ENCODE data around the gene SEMA3F. TPM values are rescaled to one million over a fixed set of nuclear protein-coding genes. Genes with fewer than 3 reads are reported as not detected.

SEMA3F gene
- total RNA-seq, 4 donors from 2014 or later: 13.2 to 44.2 (median 38.2) TPM

DNA sequence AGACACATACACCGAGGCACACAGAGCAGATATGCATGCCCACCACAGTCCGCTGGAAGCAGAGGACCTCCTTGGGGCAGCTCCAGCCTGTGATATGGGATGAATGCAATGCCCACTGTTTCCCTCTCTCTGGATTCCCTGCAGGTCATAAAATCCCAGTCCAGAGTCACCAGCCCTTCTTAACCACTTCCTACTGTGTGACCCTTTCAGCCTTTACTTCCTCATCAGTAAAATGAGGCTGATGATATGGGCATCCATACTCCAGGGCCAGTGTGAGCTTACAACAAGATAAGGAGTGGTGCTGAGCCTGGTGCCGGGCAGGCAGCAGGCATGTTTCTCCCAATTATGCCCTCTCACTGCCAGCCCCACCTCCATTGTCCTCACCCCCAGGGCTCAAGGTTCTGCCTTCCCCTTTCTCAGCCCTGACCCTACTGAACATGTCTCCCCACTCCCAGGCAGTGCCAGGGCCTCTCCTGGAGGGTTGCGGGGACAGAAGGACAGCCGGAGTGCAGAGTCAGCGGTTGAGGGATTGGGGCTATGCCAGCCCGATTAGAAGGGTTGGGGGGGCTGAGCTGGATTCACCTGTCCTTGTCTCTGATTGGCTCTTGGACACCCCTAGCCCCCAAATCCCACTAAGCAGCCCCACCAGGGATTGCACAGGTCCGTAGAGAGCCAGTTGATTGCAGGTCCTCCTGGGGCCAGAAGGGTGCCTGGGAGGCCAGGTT lies 36.0 kb downstream of the SEMA3F start, which contains the start of gene GNAT1:
TSS of gene GNAT1 (plus strand) at position 675 of the 725 bp plus-strand sequence. CDS start 116 bp downstream, outside the sequence.
- 68 to 72% methylated on average over 7 to 8 of the region's 8 CpGs for WGBS, 2 donors
- intact Hi-C loops (cut with DNase I): no loop called here
- Histone ChIP-seq H3K4me1 (peaks cover 0 to 19% of the 10 kb centered on the region in 2 donors), H3K4me3 (replicated peaks in 1 of 3) (no peak within 1 kb of the TSS), H3K9me3 (no peaks in the 10 kb centered on the region), H3K36me3 (peaks cover 0 to 4% of the 10 kb centered on the region in 2 donors), H3K27ac (no peak within 1 kb of the TSS), H3K27me3 (peaks cover 18% of the 10 kb centered on the region)
- no peak for DNase-seq
- TF ChIP-seq, protein P1, sequence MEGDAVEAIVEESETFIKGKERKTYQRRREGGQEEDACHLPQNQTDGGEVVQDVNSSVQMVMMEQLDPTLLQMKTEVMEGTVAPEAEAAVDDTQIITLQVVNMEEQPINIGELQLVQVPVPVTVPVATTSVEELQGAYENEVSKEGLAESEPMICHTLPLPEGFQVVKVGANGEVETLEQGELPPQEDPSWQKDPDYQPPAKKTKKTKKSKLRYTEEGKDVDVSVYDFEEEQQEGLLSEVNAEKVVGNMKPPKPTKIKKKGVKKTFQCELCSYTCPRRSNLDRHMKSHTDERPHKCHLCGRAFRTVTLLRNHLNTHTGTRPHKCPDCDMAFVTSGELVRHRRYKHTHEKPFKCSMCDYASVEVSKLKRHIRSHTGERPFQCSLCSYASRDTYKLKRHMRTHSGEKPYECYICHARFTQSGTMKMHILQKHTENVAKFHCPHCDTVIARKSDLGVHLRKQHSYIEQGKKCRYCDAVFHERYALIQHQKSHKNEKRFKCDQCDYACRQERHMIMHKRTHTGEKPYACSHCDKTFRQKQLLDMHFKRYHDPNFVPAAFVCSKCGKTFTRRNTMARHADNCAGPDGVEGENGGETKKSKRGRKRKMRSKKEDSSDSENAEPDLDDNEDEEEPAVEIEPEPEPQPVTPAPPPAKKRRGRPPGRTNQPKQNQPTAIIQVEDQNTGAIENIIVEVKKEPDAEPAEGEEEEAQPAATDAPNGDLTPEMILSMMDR (IDR thresholded peaks at IDR 0.05): no peak
- no peak for TF ChIP-seq POLR2A (IDR thresholded peaks at IDR 0.05)

DNA sequence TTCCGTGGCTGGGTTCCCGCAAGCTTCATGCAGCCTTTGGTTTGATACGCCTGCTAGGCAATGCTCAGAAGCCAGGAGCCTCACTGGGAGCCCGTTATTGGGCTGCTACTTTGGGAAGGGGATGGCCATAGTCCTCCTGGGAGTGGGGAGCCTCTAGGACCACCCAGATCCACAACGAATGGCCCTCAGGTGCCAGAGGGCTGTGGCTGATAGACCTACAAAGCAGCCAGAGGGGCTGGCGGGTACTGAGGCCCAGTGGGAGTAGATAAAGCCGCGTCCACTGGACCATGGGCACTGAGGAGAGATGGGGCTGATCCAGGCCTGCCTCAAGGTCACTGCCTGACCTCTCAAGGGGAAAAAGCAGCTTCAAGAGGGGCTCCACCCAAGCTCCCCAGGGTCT lies 37.0 kb downstream of the SEMA3F start:
- H3K4me3 ChIP-seq (replicated peaks in 1 of 3): no peak overlapping the region
- H3K27me3 ChIP-seq: peaks cover 18% of the 10 kb centered on the region

DNA sequence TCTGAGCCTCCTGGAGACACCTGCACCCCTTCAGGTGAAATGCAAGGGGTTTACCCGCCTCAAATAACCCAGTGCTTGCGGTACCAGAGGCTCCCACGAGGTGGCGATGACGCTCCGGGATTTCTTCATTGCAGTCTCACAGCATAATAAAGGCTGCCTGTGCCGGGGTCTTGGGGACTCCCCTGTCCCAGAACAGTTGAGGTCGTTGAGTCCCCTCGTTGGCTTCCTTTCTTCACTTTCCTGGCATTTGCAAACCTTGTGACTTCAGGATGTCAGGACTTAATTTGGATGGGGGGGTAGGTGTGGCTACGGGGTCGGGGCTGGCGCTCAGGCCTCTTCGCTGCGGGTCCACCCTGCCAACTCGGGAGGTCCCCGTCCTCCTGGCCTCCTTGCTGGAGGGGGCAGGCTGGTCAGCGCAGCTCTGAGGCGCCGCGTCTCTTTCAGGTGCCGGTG lies 37.6 kb downstream of the SEMA3F start:
- Histone ChIP-seq H3K36me3 (no peaks in the 10 kb centered on the region), H3K27me3 (peaks cover 18% of the 10 kb centered on the region), H3K27ac (no peak overlapping the region), H3K4me3 (replicated peaks in 1 of 3) (no peak overlapping the region), H3K9me3 (no peaks in the 10 kb centered on the region), H3K4me1 (peaks cover 0 to 19% of the 10 kb centered on the region in 2 donors)
- 12 to 16% methylated on average over 16 to 21 of the region's 21 CpGs for WGBS, 2 donors
- TF ChIP-seq POLR2A (IDR thresholded peaks at IDR 0.05): no peak
- TF ChIP-seq, protein P1 (IDR thresholded peaks at IDR 0.05): peak; percentile 79 to 93 (median 86)
- intact Hi-C loops (cut with DNase I): loop anchor here (1.0 kb wide), 1 partner anchor 34 kb away; no protein-coding TSS in a partner anchor
- DNase-seq: peak; percentile 70 to 74

More for the DNA sequence above, 37.0 kb downstream of the SEMA3F start:
- intact Hi-C loops (cut with DNase I): loop anchor here (1.0 kb wide), 1 partner anchor 34 kb away; no protein-coding TSS in a partner anchor
- Histone ChIP-seq H3K9me3 (no peaks in the 10 kb centered on the region), H3K36me3 (no peaks in the 10 kb centered on the region), H3K27ac (no peak overlapping the region), H3K4me1 (peaks cover 0 to 19% of the 10 kb centered on the region in 2 donors)
- TF ChIP-seq, protein P1 (IDR thresholded peaks at IDR 0.05): no peak
- no peak for TF ChIP-seq POLR2A (IDR thresholded peaks at IDR 0.05)
- DNase-seq: no peak
- 83 to 84% methylated on average over 5 to 6 of the region's 8 CpGs for WGBS, 2 donors

DNA sequence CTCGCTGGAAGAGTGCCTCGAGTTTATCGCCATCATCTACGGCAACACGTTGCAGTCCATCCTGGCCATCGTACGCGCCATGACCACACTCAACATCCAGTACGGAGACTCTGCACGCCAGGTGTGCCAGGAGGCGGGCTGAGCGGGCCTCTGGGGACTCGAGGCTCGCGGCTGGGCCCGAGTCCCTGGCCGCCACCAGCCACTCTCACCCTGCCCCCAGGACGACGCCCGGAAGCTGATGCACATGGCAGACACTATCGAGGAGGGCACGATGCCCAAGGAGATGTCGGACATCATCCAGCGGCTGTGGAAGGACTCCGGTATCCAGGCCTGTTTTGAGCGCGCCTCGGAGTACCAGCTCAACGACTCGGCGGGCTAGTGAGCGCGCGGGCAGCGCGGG lies 38.2 kb downstream of the SEMA3F start:
- Histone ChIP-seq H3K27ac (no peak overlapping the region), H3K4me3 (replicated peaks in 1 of 3) (no peak overlapping the region), H3K36me3 (no peaks in the 10 kb centered on the region), H3K27me3 (peaks cover 18% of the 10 kb centered on the region), H3K4me1 (peaks cover 0 to 19% of the 10 kb centered on the region in 2 donors), H3K9me3 (no peaks in the 10 kb centered on the region)
- no peak for DNase-seq
- WGBS, 2 donors: 50% methylated on average over 7 of the region's 36 CpGs; no CpG with 5 or more reads in 1 of the 2 donors
- intact Hi-C loops (cut with DNase I): no loop called here
- TF ChIP-seq POLR2A (IDR thresholded peaks at IDR 0.05): no peak
- TF ChIP-seq, protein P1 (IDR thresholded peaks at IDR 0.05): no peak

DNA sequence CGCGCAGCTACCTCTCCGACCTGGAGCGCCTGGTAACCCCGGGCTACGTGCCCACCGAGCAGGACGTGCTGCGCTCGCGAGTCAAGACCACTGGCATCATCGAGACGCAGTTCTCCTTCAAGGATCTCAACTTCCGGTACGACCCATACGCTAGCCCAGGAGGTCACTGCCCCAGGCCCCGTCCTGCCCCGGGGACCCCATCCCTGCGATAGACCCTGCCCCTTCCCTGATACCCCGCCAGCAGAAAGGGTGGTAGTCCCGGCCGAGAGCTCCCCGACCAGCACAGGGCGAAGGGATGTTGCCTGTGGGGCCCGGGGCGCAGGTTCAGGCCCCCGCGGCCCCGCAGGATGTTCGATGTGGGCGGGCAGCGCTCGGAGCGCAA lies 38.6 kb downstream of the SEMA3F start:
- Histone ChIP-seq H3K4me3 (replicated peaks in 1 of 3) (no peak overlapping the region), H3K36me3 (no peaks in the 10 kb centered on the region), H3K4me1 (peaks cover 0 to 19% of the 10 kb centered on the region in 2 donors), H3K27me3 (peaks cover 18% of the 10 kb centered on the region), H3K9me3 (no peaks in the 10 kb centered on the region), H3K27ac (no peak overlapping the region)
- 16% methylated on average over 5 of the region's 34 CpGs; no CpG with 5 or more reads in 1 of the 2 donors for WGBS, 2 donors
- intact Hi-C loops (cut with DNase I): loop anchor here (2.0 kb wide), 1 partner anchor 81 kb away; no protein-coding TSS in a partner anchor
- DNase-seq: no peak
- TF ChIP-seq POLR2A (IDR thresholded peaks at IDR 0.05): no peak
- TF ChIP-seq, protein P1 (IDR thresholded peaks at IDR 0.05): no peak

All from thyroid gland (tissue), 4 donors.